WTC11 (cell line): ENCODE measurements around the gene PRDM2. TPM values are rescaled to one million over a fixed set of nuclear protein-coding genes. Genes with fewer than 3 reads are reported as not detected.

Experiments
- ATAC-seq: fragments of 200-7000 bp; cut with Tn5 transposase; 2 replicates; pipeline ENCODE4 v1.10.0; 2021; ENCODE audit warnings: mild to moderate bottlenecking, moderate library complexity
- CTCF ChIA-PET: fragments of 300-600 bp; sonication (Branson Sonifier 250); formaldehyde crosslinking; loops from one replicate; lab custom pipeline; 2021; ENCODE audit warnings: antibody characterized with exemption; lab: Charles Lee
- POLR2A ChIA-PET: fragments of 350-600 bp; sonication (Branson Sonifier 250); formaldehyde crosslinking; loops from one replicate; lab custom pipeline; 2021; ENCODE audit warnings: antibody characterized with exemption; lab: Charles Lee
- DNase-seq: peaks from one replicate; pipeline ENCODE4 v3.0.0; 2021; ENCODE audit warnings: low spot score
- H3K27ac Mint-ChIP-seq: 2 replicates; pipeline ENCODE4 v1.8.0; 2021; ENCODE audit warnings: mixed read lengths
- H3K27me3 Mint-ChIP-seq: 2 replicates; pipeline ENCODE4 v1.8.0; 2021; ENCODE audit warnings: low read depth, mild to moderate bottlenecking, moderate library complexity, mixed read lengths
- H3K36me3 Mint-ChIP-seq: 2 replicates; pipeline ENCODE4 v1.8.0; 2021; ENCODE audit warnings: mixed read lengths
- H3K4me1 Mint-ChIP-seq: 2 replicates; pipeline ENCODE4 v1.8.0; 2022; ENCODE audit warnings: mixed read lengths
- H3K4me3 Mint-ChIP-seq: 2 replicates; pipeline ENCODE4 v1.8.0; 2021; ENCODE audit warnings: mild to moderate bottlenecking, moderate library complexity, mixed read lengths
- H3K9me3 Mint-ChIP-seq: 2 replicates; pipeline ENCODE4 v1.8.0; 2021; ENCODE audit warnings: mixed read lengths
- ARID4B ChIP-seq: sonication (generic); formaldehyde crosslinking; IDR thresholded peaks from 2 replicates; pipeline ENCODE4 v1.8.0; 2023; ENCODE audit warnings: missing genetic modification reagents, mild to moderate bottlenecking, borderline replicate concordance
- E2F4 ChIP-seq: sonication (generic); formaldehyde crosslinking; IDR thresholded peaks from 2 replicates; pipeline ENCODE4 v1.8.1; 2022; ENCODE audit warnings: low read depth, mild to moderate bottlenecking, moderate library complexity, missing genetic modification reagents, borderline replicate concordance
- GABPB1 ChIP-seq: sonication (generic); formaldehyde crosslinking; IDR thresholded peaks from 2 replicates; pipeline ENCODE4 v1.8.1; 2023; ENCODE audit warnings: mild to moderate bottlenecking, missing genetic modification reagents
- MXD4 ChIP-seq: fragments of 250-450 bp; sonication (Bioruptor Pico); IDR thresholded peaks from 2 replicates; pipeline ENCODE4 v1.8.0; 2021; ENCODE audit warnings: mild to moderate bottlenecking, moderate library complexity, borderline replicate concordance
- NFATC4 ChIP-seq: fragments of 250-450 bp; sonication (Bioruptor Pico); IDR thresholded peaks from 2 replicates; pipeline ENCODE4 v1.9.0; 2021; ENCODE audit warnings: mild to moderate bottlenecking
- SMAD3 ChIP-seq: sonication (generic); formaldehyde crosslinking; IDR thresholded peaks from 2 replicates; pipeline ENCODE4 v1.8.0; 2022; ENCODE audit warnings: missing genetic modification reagents, mild to moderate bottlenecking, borderline replicate concordance
- SOX15 ChIP-seq: fragments of 250-450 bp; sonication (Bioruptor Pico); IDR thresholded peaks from 2 replicates; pipeline ENCODE4 v1.9.0; 2021; ENCODE audit warnings: mild to moderate bottlenecking
- USF2 ChIP-seq: sonication (generic); formaldehyde crosslinking; IDR thresholded peaks from 2 replicates; pipeline ENCODE4 v1.8.1; 2023; ENCODE audit warnings: mild to moderate bottlenecking, missing genetic modification reagents, moderate library complexity
- ZNF138 ChIP-seq: sonication (generic); formaldehyde crosslinking; conservative IDR thresholded peaks from 2 replicates; pipeline ENCODE4 v1.8.1; 2022; ENCODE audit warnings: mild to moderate bottlenecking, moderate library complexity, missing genetic modification reagents
- ZNF532 ChIP-seq: fragments of 250-450 bp; sonication (Bioruptor Pico); IDR thresholded peaks from 2 replicates; pipeline ENCODE4 v1.9.0; 2021; ENCODE audit warnings: mild to moderate bottlenecking, borderline replicate concordance
- total RNA-seq: library from RNA; stranded (reverse); gene quantifications from 3 replicates; pipeline ENCODE4 v1.2.3, GENCODE V29; 2021
- TF ChIP-seq, protein P1 (sequence below): fragments of 250-450 bp; sonication (Bioruptor Pico); IDR thresholded peaks from 2 replicates; pipeline ENCODE4 v1.9.0; 2021; ENCODE audit warnings: mild to moderate bottlenecking
- TF ChIP-seq, protein P2 (sequence below): sonication (generic); formaldehyde crosslinking; IDR thresholded peaks from 2 replicates; pipeline ENCODE4 v1.8.0; 2023; ENCODE audit warnings: mild to moderate bottlenecking, missing genetic modification reagents
- TF ChIP-seq, protein P3 (sequence below): fragments of 250-450 bp; sonication (Bioruptor Pico); IDR thresholded peaks from 2 replicates; pipeline ENCODE4 v1.9.0; 2021; ENCODE audit warnings: mild to moderate bottlenecking
- TF ChIP-seq, protein P4 (sequence below): sonication (generic); formaldehyde crosslinking; IDR thresholded peaks from 2 replicates; pipeline ENCODE4 v1.8.1; 2023; ENCODE audit warnings: mild to moderate bottlenecking, missing genetic modification reagents

Gene PRDM2
- total RNA-seq, 1 experiment from 2014 or later = 25.0 TPM

DNA sequence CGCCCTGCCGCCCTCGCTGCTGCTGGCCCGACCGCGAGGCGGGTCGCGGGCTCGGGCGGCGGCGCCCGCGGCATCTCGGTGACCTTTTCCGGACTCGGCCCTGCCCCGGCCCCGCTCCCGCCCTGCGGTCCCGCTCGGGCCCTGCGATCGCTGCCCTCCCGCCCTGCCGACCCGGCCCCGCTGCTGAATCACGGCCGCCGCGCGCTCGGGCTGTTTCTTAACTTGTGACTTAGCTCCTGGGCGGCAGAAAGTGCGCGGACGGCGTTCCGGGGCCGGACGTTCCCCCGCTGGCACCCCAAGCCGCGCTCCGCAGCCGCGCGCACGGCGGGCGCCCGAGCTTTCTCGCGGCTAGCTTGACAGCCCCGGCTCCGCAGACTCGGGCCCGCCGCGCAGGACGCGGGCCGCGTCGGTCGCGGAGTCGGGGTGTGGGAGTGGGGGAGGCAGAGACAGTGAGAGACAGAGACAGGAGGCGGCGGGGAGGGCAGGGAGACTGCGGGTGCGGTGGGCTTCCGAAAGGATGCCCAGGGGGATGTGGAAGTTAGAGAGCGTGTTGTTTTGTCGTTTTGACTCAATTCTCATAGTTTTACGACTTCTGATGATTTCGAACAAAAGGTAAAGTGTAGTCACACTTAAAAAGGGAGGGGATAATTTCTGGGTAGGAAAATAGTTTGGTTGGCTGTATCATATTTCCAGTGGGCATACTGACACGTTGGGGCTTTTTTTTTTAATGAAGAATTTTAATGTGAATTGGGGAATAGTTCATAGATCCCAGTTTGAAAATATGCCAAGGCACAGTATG is 49.8 kb downstream of the PRDM2 start:
- H3K4me3 Mint-ChIP-seq = peak overlapping the region; percentile 89
- H3K36me3 Mint-ChIP-seq = no peaks in the 10 kb centered on the region
- no peak overlapping the region; the same call in 1 of the 2 replicates for H3K27ac Mint-ChIP-seq
- TF ChIP-seq SMAD3 (CRISPR knock-in tag) (no peak), GABPB1 (no peak), E2F4 (CRISPR knock-in tag) (no peak), SOX15 (CRISPR knock-in tag) (no peak), ARID4B (CRISPR knock-in tag) (no peak), USF2 (CRISPR knock-in tag) (no peak), ZNF138 (CRISPR knock-in tag) (no peak), ZNF532 (CRISPR knock-in tag) (no peak), MXD4 (no peak), NFATC4 (CRISPR knock-in tag) (no peak)
- TF ChIP-seq, protein P1, sequence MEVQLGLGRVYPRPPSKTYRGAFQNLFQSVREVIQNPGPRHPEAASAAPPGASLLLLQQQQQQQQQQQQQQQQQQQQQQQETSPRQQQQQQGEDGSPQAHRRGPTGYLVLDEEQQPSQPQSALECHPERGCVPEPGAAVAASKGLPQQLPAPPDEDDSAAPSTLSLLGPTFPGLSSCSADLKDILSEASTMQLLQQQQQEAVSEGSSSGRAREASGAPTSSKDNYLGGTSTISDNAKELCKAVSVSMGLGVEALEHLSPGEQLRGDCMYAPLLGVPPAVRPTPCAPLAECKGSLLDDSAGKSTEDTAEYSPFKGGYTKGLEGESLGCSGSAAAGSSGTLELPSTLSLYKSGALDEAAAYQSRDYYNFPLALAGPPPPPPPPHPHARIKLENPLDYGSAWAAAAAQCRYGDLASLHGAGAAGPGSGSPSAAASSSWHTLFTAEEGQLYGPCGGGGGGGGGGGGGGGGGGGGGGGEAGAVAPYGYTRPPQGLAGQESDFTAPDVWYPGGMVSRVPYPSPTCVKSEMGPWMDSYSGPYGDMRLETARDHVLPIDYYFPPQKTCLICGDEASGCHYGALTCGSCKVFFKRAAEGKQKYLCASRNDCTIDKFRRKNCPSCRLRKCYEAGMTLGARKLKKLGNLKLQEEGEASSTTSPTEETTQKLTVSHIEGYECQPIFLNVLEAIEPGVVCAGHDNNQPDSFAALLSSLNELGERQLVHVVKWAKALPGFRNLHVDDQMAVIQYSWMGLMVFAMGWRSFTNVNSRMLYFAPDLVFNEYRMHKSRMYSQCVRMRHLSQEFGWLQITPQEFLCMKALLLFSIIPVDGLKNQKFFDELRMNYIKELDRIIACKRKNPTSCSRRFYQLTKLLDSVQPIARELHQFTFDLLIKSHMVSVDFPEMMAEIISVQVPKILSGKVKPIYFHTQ (CRISPR knock-in tag) = no peak
- TF ChIP-seq, protein P2, sequence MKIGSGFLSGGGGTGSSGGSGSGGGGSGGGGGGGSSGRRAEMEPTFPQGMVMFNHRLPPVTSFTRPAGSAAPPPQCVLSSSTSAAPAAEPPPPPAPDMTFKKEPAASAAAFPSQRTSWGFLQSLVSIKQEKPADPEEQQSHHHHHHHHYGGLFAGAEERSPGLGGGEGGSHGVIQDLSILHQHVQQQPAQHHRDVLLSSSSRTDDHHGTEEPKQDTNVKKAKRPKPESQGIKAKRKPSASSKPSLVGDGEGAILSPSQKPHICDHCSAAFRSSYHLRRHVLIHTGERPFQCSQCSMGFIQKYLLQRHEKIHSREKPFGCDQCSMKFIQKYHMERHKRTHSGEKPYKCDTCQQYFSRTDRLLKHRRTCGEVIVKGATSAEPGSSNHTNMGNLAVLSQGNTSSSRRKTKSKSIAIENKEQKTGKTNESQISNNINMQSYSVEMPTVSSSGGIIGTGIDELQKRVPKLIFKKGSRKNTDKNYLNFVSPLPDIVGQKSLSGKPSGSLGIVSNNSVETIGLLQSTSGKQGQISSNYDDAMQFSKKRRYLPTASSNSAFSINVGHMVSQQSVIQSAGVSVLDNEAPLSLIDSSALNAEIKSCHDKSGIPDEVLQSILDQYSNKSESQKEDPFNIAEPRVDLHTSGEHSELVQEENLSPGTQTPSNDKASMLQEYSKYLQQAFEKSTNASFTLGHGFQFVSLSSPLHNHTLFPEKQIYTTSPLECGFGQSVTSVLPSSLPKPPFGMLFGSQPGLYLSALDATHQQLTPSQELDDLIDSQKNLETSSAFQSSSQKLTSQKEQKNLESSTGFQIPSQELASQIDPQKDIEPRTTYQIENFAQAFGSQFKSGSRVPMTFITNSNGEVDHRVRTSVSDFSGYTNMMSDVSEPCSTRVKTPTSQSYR (CRISPR knock-in tag) = no peak
- TF ChIP-seq, protein P3, sequence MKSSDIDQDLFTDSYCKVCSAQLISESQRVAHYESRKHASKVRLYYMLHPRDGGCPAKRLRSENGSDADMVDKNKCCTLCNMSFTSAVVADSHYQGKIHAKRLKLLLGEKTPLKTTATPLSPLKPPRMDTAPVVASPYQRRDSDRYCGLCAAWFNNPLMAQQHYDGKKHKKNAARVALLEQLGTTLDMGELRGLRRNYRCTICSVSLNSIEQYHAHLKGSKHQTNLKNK (CRISPR knock-in tag) = no peak
- TF ChIP-seq, protein P4, sequence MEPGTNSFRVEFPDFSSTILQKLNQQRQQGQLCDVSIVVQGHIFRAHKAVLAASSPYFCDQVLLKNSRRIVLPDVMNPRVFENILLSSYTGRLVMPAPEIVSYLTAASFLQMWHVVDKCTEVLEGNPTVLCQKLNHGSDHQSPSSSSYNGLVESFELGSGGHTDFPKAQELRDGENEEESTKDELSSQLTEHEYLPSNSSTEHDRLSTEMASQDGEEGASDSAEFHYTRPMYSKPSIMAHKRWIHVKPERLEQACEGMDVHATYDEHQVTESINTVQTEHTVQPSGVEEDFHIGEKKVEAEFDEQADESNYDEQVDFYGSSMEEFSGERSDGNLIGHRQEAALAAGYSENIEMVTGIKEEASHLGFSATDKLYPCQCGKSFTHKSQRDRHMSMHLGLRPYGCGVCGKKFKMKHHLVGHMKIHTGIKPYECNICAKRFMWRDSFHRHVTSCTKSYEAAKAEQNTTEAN (CRISPR knock-in tag) = no peak
- TF ChIP-seq, all 79 proteins: peak for 0
- H3K9me3 Mint-ChIP-seq = no peaks in the 10 kb centered on the region
- ChIA-PET POLR2A (interaction anchor here (0.7 to 1.5 kb wide), 4 partner anchors 10 to 162 kb away, joined by 3 to 5 read pairs (median 4); no protein-coding TSS in a partner anchor), CTCF (interaction anchor here (0.5 to 2.1 kb wide), 8 partner anchors 11 to 1233 kb away, joined by 3 to 7 read pairs (median 4); no protein-coding TSS in a partner anchor)
- peaks cover 31% of the 10 kb centered on the region for H3K4me1 Mint-ChIP-seq
- DNase-seq (peak; percentile 61), ATAC-seq (peak; percentile 55)
- H3K27me3 Mint-ChIP-seq = peaks cover 22% of the 10 kb centered on the region
